Cardiac septum (tissue), 1 donor: ENCODE measurements around the gene RBM25. TPM values are rescaled to one million over a fixed set of nuclear protein-coding genes. Genes with fewer than 3 reads are reported as not detected.
"Not testable (repeated sequence)": the region's sequence is repeated elsewhere in the genome, so short reads cannot be mapped to it uniquely, and the experiment has no call there.

Source experiments
- DNase-seq: peaks from one replicate; pipeline ENCODE4 v3.0.0-alpha.2; 2020; ENCODE audit warnings: low spot score
- intact Hi-C: fragments of 100-400 bp; cut with DNase I; formaldehyde crosslinking; loops from one replicate; pipeline ENCODE4 v1.14.0; 2022
- total RNA-seq: library from RNA; stranded (reverse); fragmentation: NEBNext Ultra II Directional; extraction: Animal tissue kit (Norgen Biotek cat#: 25700); gene quantifications from one replicate; pipeline ENCODE4 v1.2.1, GENCODE V29; 2021
- donor health status: DM: no; HTN: no; CAD: no.

The RBM25 gene
- total RNA-seq, 1 donor from 2014 or later, result 42.5 TPM

DNA sequence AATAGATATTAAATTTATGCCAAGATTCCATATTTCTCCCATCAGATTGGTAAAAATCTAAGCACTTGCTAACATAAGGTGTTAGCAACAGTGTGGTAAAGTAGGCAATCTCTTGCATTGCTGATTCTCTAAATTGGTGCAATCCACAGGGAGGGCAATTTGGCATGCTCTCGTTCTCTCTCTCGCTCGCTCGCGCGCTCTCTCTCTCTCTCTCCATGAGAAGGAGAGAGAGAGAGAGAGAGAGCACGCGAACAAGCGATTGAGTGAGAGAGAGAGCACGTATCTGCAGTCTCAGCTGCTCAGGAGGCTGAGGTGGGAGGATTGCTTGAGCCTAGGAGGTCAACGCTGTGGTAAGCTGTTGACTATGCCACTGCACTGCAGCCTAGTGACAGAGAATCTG is 103.9 kb downstream of the RBM25 start:
- intact Hi-C loops, result no loop called here
- DNase-seq, result no peak

DNA sequence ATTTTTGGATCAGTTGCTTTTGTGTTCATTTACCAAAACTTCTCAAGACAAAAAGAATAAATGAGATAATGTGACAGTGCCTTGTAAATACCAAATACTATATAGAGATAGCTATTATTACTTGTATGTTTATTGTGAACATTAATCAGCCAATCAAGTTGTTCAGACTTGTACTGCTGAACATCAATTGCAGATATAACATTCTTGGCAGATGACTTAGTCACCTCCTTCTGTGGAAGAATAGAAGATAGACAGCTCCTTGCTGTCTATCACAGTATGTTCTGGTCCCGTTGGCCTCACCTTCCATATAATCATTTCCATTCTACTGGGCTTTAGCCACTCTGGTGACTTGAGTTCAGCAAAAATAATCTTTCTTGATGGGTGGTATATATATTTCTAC is 108.1 kb downstream of the RBM25 start:
- intact Hi-C loops, result no loop called here

DNA sequence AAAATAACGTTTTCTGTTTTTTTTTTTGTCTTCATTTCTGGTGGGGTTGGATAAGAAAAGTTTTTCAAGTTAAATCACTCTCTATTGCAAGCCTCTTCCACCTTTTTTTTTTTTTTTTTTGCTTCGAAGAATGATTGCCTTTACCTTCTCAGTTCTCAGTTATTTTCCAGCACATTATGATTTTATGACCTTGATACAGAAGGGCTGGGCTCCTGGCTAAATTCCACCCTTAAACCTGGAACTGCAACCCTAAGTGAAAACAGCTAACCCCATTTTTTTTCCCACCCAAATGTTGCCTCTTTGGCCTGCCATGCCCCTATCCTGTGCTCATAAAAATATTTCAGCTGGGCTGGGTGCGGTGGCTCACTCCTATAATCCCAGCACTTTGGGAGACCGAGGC is 109.4 kb downstream of the RBM25 start:
- no peak for DNase-seq

More for the DNA sequence above, 108.1 kb downstream of the RBM25 start:
- no peak for DNase-seq

DNA sequence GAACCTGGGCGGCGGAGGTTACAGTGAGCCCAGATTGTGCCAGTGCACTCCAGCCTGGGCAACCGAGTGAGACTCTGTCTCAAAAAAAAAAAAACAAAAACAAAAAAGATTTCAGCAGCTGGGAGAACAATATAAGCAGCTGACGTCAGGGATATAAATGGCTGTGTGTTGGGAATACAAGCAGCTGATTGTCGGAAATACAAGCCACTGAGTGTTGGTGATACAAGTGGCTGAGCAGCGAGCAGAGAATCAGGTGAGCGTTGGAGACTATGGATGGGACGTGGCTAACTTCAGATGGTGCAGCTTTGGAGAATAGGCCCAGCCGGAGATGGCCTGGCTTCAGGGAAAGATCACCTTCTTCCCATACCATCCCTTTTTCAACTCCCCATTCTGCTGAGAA is 109.9 kb downstream of the RBM25 start:
- no peak for DNase-seq
- intact Hi-C loops, result no loop called here

More for the DNA sequence above, 109.4 kb downstream of the RBM25 start:
- intact Hi-C loops, result no loop called here

DNA sequence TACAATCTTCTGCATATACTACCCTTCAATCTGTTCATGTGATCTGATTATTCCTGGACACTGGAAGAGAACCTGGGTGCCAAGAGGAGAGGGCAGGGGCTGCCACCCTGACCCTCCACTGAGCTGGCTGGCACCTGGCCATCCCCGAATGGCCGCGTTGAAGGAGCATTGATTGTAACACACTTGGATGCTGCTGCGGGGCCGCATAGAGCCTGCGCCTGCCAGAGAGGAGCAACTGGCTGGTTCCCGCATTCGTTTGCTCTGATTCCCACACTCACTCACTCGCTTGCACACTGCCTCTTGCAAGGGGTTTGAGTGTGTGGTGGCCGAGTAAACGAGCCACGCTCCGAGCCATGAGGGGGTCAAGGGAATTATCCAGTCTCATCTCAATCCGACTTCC is 110.4 kb downstream of the RBM25 start:
- DNase-seq, result no peak
- intact Hi-C loops, result no loop called here

DNA sequence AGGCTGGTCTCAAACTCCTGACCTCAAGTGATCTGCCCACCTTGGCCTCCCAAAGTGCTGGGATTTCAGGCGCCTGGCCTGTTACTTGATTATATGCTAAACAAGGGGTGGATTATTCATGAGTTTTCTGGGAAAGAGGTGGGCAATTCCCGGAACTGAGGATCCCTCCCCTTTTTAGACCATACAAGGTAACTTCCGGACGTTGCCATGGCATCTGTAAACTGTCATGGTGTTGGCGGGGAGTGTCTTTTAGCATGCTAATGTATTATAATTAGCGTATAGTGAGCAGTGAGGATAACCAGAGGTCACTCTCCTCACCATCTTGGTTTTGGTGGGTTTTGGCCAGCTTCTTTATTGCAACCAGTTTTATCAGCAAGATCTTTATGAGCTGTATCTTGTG is 111.5 kb downstream of the RBM25 start:
- intact Hi-C loops, DNase-seq: not testable (repeated sequence)

DNA sequence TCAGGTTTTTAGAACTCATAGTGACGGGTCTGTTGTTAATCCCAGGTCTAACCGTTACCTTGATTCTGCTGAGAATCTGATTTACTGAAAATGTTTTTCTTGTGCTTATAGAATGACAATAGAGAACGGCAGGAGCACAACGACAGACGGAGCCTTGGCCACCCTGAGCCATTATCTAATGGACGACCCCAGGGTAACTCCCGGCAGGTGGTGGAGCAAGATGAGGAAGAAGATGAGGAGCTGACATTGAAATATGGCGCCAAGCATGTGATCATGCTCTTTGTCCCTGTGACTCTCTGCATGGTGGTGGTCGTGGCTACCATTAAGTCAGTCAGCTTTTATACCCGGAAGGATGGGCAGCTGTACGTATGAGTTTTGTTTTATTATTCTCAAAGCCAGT is 112.4 kb downstream of the RBM25 start:
- intact Hi-C loops, result no loop called here

DNA sequence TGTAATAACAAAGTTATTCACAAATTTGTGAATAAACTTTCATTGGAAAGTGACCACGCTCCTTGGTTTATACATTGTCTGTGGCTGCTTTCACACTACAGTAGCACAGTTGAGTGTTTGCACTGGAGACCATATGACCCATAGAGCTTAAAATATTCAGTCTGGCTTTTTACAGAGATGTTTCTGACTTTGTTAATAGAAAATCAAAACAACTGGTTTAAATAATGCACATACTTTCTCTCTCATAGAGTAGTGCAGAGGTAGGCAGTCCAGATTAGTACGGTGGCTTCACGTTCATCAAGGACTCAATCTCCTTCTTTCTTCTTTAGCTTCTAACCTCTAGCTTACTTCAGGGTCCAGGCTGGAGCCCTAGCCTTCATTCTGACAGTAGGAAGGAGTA is 114.2 kb downstream of the RBM25 start:
- intact Hi-C loops, result no loop called here
- DNase-seq, result no peak

More for the DNA sequence above, 112.4 kb downstream of the RBM25 start:
- no peak for DNase-seq

DNA sequence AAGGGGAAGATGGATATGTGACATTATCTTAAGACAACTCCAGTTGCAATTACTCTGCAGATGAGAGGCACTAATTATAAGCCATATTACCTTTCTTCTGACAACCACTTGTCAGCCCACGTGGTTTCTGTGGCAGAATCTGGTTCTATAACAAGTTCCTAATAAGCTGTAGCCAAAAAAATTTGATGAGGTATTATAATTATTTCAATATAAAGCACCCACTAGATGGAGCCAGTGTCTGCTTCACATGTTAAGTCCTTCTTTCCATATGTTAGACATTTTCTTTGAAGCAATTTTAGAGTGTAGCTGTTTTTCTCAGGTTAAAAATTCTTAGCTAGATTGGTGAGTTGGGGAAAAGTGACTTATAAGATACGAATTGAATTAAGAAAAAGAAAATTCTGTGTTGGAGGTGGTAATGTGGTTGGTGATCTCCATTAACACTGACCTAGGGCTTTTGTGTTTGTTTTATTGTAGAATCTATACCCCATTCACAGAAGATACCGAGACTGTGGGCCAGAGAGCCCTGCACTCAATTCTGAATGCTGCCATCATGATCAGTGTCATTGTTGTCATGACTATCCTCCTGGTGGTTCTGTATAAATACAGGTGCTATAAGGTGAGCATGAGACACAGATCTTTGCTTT is 114.9 kb downstream of the RBM25 start:
- intact Hi-C loops, result no loop called here
- no peak for DNase-seq

Other genes with a start within 250 kb of the RBM25 start
- 36.5 TPM for gene DPF3, start 164.4 kb upstream of the RBM25 start, total RNA-seq
- gene DCAF4, start 132.1 kb upstream of the RBM25 start, total RNA-seq, result 7.9 TPM
- gene ZFYVE1, start 31.4 kb upstream of the RBM25 start, total RNA-seq, result 12.1 TPM
- gene PSEN1, start 78.0 kb downstream of the RBM25 start, total RNA-seq, result 20.5 TPM
- gene PAPLN, start 179.0 kb downstream of the RBM25 start, total RNA-seq, result 1.3 TPM